Bronchial epithelial cell (primary cell): ENCODE data around the gene ULK4. TPM values are rescaled to one million over a fixed set of nuclear protein-coding genes. Genes with fewer than 3 reads are reported as not detected.
"Not testable (repeated sequence)": the region's sequence is repeated elsewhere in the genome, so short reads cannot be mapped to it uniquely, and the experiment has no call there.

Source experiments
- DNase-seq: peaks from one replicate; pipeline ENCODE4 v3.0.0-alpha.2; 2010; ENCODE audit warnings: low read depth
- FAIRE-seq: peaks from 2 replicates; lab custom pipeline; 2011; peaks lifted over from hg19 to GRCh38; lab: Jason Lieb, UNC
- H3K27me3 ChIP-seq: 2 replicates; pipeline ENCODE4 v1.5.1; 2011; ENCODE audit warnings: low read length; ENCODE audit not compliant: control insufficient read depth, insufficient read depth
- H3K36me3 ChIP-seq: 2 replicates; pipeline ENCODE4 v1.5.1; 2011; ENCODE audit warnings: low read length; ENCODE audit not compliant: control insufficient read depth, insufficient read depth
- H3K4me3 ChIP-seq: 2 replicates; pipeline ENCODE4 v1.5.1; 2011; ENCODE audit warnings: mild to moderate bottlenecking, low read depth, low read length, control low read depth
- CTCF ChIP-seq: IDR thresholded peaks from 2 replicates; pipeline ENCODE4 v1.5.1; 2011; ENCODE audit warnings: mild to moderate bottlenecking, moderate library complexity, low read length, control low read depth, inconsistent platforms; ENCODE audit not compliant: insufficient read depth, severe bottlenecking
- total RNA-seq: library from RNA; depleted of rRNA; stranded (reverse); fragments of >200 nt; gene quantifications from 2 replicates; pipeline ENCODE4 v1.2.1, GENCODE V29; 2014

The ULK4 gene
- total RNA-seq, 1 donor from 2014 or later: 3.9 TPM

- Histone ChIP-seq H3K4me3 (no peak overlapping the region), H3K36me3 (no peaks in the 10 kb centered on the region), H3K27me3 (no peaks in the 10 kb centered on the region)
- no peak for TF ChIP-seq CTCF
- no peak for DNase-seq
- no peak for FAIRE-seq
Measured at GRCh38 chr3:41288785-41289184, 673.1 kb downstream of the ULK4 start.

GRCh38 chr3:41286305-41286704 lies 675.6 kb downstream of the ULK4 start:
- DNase-seq: no peak
- Histone ChIP-seq H3K27me3 (no peaks in the 10 kb centered on the region), H3K4me3 (no peak overlapping the region), H3K36me3 (no peaks in the 10 kb centered on the region)
- TF ChIP-seq CTCF: no peak
- FAIRE-seq: no peak

- H3K4me3 ChIP-seq, FAIRE-seq, H3K36me3 ChIP-seq, H3K27me3 ChIP-seq, DNase-seq: not testable (repeated sequence)
Measured at GRCh38 chr3:41284934-41285333, 677.0 kb downstream of the ULK4 start.

GRCh38 chr3:41277790-41278465 lies 684.0 kb downstream of the ULK4 start:
- Histone ChIP-seq H3K27me3 (no peaks in the 10 kb centered on the region), H3K4me3 (no peak overlapping the region), H3K36me3 (no peaks in the 10 kb centered on the region)
- no peak for TF ChIP-seq CTCF
- no peak for DNase-seq
- FAIRE-seq: no peak

- Histone ChIP-seq H3K4me3 (no peak overlapping the region), H3K36me3 (no peaks in the 10 kb centered on the region), H3K27me3 (no peaks in the 10 kb centered on the region)
- TF ChIP-seq CTCF: no peak
- DNase-seq (no peak), FAIRE-seq (no peak)
Measured at GRCh38 chr3:41276191-41276590, 685.7 kb downstream of the ULK4 start.

- no peaks in the 10 kb centered on the region for H3K27me3 ChIP-seq
- FAIRE-seq (no peak), DNase-seq (peak; percentile 62)
- no peak overlapping the region for H3K4me3 ChIP-seq
- H3K36me3 ChIP-seq: no peaks in the 10 kb centered on the region
- no peak for TF ChIP-seq CTCF
Measured at GRCh38 chr3:41274944-41275668, 686.8 kb downstream of the ULK4 start.
